DND-41 (cell line): Measurements from ENCODE around the gene RALGPS1.

ENCODE experiments used
- CTCF ChIP-seq: IDR thresholded peaks from 2 replicates; pipeline ENCODE4 v1.5.1; 2012; ENCODE audit warnings: borderline replicate concordance, low read length, moderate library complexity, mild to moderate bottlenecking; ENCODE audit not compliant: poor library complexity, severe bottlenecking; ENCODE audit errors: extremely low read depth
- EZH2 ChIP-seq: IDR thresholded peaks from 3 replicates; pipeline ENCODE4 v1.6.1; 2012; ENCODE audit warnings: borderline replicate concordance, low read depth, mild to moderate bottlenecking, moderate library complexity, low read length, inconsistent platforms; ENCODE audit not compliant: severe bottlenecking

GRCh38 chr9:127181315-127181580, 266.7 kb downstream of the RALGPS1 start:
- TF ChIP-seq CTCF: no peak
- TF ChIP-seq EZH2: no peak
